Adipocyte (in vitro differentiated cells): ENCODE data around the gene CKMT1A.
"Not testable (repeated sequence)": the region's sequence is repeated elsewhere in the genome, so short reads cannot be mapped to it uniquely, and the experiment has no call there.

Source experiments
- DNase-seq: peaks from one replicate; pipeline ENCODE4 v3.0.0-alpha.2; 2015; ENCODE audit warnings: low read depth
- H3K27me3 ChIP-seq: replicated peaks from 2 replicates; pipeline ENCODE4 v1.7.0; 2013; ENCODE audit warnings: mild to moderate bottlenecking, low read length, moderate library complexity; ENCODE audit not compliant: control insufficient read depth, insufficient read depth
- H3K36me3 ChIP-seq: 2 replicates; pipeline ENCODE4 v1.7.0; 2013; ENCODE audit warnings: low read length, mild to moderate bottlenecking, moderate library complexity; ENCODE audit not compliant: control insufficient read depth, insufficient read depth, severe bottlenecking
- H3K4me1 ChIP-seq: 2 replicates; pipeline ENCODE4 v1.7.0; 2013; ENCODE audit warnings: mild to moderate bottlenecking, low read length, moderate library complexity; ENCODE audit not compliant: control insufficient read depth, insufficient read depth
- H3K4me3 ChIP-seq: 2 replicates; pipeline ENCODE4 v1.7.0; 2013; ENCODE audit warnings: mild to moderate bottlenecking, low read length, moderate library complexity
- H3K9ac ChIP-seq: 2 replicates; pipeline ENCODE4 v1.7.0; 2013; ENCODE audit warnings: mild to moderate bottlenecking, low read length, moderate library complexity
- H3K9me3 ChIP-seq: 2 replicates; pipeline ENCODE4 v1.7.0; 2013; ENCODE audit warnings: mild to moderate bottlenecking, low read length, moderate library complexity; ENCODE audit not compliant: control insufficient read depth

Gene CKMT1A

GRCh38 chr15:43702701-43703424 lies 9.2 kb downstream of the CKMT1A start:
- Histone ChIP-seq H3K36me3 (no peaks in the 10 kb centered on the region), H3K9me3 (no peaks in the 10 kb centered on the region), H3K27me3 (peaks cover 25% of the 10 kb centered on the region), H3K9ac (no peak overlapping the region), H3K4me1 (no peaks in the 10 kb centered on the region), H3K4me3 (no peak overlapping the region)
- DNase-seq = no peak

DNA sequence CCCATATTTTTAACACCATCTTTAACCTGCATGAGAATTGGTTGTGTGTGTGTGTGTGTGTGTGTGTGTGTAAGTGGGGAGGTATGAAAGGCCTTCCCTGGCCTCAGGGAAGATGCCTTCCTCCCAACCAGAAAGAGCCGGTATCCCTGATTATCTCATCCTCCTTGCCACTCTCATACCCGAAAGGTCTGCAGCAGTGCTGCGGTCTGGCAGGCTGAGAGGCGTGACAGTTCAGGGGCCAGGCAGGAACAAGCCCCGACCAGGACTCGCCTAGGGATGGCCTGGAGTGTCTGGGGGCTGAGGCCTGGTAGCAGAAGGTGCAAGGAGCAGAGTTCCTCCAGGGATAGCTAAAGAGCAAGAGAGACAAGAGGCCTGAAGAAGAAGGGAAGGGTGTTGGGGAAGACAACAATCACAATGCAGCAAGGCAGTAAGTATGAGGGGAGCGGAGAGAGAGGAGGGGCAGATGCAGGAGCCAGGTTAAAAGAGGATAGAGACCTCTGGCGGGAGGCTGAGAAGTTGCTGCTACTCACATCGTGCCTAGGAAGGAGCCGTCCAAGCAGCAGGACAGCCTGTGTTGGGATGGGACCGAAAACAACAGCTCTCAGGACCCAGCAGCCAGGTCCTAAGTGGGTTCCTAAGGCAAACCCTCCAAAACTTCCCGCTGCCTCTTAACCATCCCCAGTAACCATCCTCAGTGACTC lies 16.9 kb downstream of the CKMT1A start:
- H3K4me1 ChIP-seq, H3K27me3 ChIP-seq, H3K4me3 ChIP-seq, H3K9ac ChIP-seq, DNase-seq, H3K36me3 ChIP-seq, H3K9me3 ChIP-seq: not testable (repeated sequence)

DNA sequence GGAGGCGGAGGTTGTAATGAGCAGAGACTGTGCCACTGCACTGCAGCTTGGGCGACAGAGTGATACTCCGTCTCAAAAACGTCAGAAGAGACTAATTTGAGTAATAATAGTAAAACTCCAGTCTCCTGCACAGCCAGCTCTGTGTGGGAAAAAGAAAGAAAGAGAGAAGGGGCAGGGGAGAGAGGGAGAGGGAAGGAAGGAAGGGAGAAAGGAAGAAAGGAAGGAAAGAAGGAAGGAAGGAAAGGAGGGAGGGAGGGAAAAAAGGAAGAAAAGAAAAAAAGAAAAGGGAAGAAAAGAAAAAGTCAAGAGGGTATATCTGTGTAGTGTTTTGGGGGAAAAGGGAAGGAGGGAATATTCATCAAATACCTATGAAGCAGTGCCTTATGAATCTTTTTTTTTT lies 29.5 kb downstream of the CKMT1A start:
- H3K27me3 ChIP-seq = peaks cover 4% of the 10 kb centered on the region
- H3K36me3 ChIP-seq = no peaks in the 10 kb centered on the region
- peaks cover 2% of the 10 kb centered on the region for H3K4me1 ChIP-seq
- H3K9me3 ChIP-seq = no peaks in the 10 kb centered on the region
- DNase-seq = no peak
- no peak overlapping the region for H3K9ac ChIP-seq
- H3K4me3 ChIP-seq = no peak overlapping the region

- H3K4me3 ChIP-seq, H3K4me1 ChIP-seq, H3K9ac ChIP-seq, H3K36me3 ChIP-seq, H3K9me3 ChIP-seq, DNase-seq, H3K27me3 ChIP-seq: not testable (repeated sequence)
Observed at GRCh38 chr15:43726306-43726705, 32.6 kb downstream of the CKMT1A start.

DNA sequence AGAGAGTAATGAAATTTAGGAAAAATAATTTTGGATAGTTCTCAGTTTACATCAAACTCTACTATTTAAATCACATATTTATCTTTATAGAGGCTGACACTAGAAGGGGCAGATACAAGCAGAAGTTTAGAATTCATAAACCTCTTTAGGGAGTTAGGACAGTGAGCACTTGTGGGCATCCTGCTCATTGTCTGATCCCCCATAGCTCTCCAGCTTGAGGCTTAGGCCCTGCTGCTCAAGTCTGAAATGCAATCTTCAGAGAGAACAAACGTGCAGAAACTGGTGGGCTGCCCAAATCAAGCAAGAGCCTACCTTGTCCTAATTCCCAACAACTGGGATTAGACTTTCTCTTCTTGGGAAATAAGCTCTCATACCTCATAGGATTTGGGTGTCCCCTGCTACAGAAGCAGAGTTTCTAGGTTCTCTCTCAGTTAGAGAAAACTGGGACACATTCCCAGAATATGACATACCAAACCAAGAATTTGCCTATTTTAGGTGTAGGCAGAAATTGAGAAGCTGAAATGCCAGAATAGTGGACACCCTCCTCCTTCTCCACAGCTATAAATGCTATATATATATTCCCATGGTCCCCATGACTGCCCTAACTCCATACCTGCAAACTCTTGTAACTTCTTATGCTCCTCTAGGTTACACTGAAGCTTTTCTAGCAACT lies 34.5 kb downstream of the CKMT1A start:
- not testable (repeated sequence) for H3K9me3 ChIP-seq, H3K4me1 ChIP-seq, H3K4me3 ChIP-seq, H3K36me3 ChIP-seq, H3K9ac ChIP-seq, H3K27me3 ChIP-seq
- peak; percentile 53 for DNase-seq

- H3K9ac ChIP-seq = no peak overlapping the region
- H3K4me3 ChIP-seq = no peak overlapping the region
- no peak for DNase-seq
- no peaks in the 10 kb centered on the region for H3K4me1 ChIP-seq
- H3K36me3 ChIP-seq = no peaks in the 10 kb centered on the region
- no peaks in the 10 kb centered on the region for H3K27me3 ChIP-seq
- H3K9me3 ChIP-seq = no peaks in the 10 kb centered on the region
Observed at GRCh38 chr15:43735416-43735815, 41.8 kb downstream of the CKMT1A start.

- Histone ChIP-seq H3K4me3 (peak within 1 kb of the TSS; percentile 93), H3K4me1 (peaks cover 16% of the 10 kb centered on the region)
- DNase-seq = peak; percentile 97
Observed at GRCh38 chr15:43746245-43746902, 52.7 kb downstream of the CKMT1A start, which contains the start of gene PDIA3. PDIA3 (plus strand) TSS chr15:43746438; CDS start chr15:43746540, 102 bp downstream.

GRCh38 chr15:43746903-43747309 lies 53.2 kb downstream of the CKMT1A start:
- not testable (repeated sequence) for H3K9me3 ChIP-seq, H3K27me3 ChIP-seq, DNase-seq, H3K36me3 ChIP-seq
- Histone ChIP-seq H3K9ac (peak overlapping the region; percentile 91), H3K4me3 (peak overlapping the region; percentile 93), H3K4me1 (peaks cover 20% of the 10 kb centered on the region)

More at GRCh38 chr15:43746245-43746902, 52.7 kb downstream of the CKMT1A start, which contains the start of gene PDIA3:
- not testable (repeated sequence) for H3K9me3 ChIP-seq, H3K36me3 ChIP-seq, H3K27me3 ChIP-seq
- peak within 1 kb of the TSS; percentile 91 for H3K9ac ChIP-seq

GRCh38 chr15:43748376-43748775 lies 54.7 kb downstream of the CKMT1A start:
- no peaks in the 10 kb centered on the region for H3K9me3 ChIP-seq
- H3K27me3 ChIP-seq = no peaks in the 10 kb centered on the region
- peaks cover 20% of the 10 kb centered on the region for H3K4me1 ChIP-seq
- DNase-seq = peak; percentile 32
- peak overlapping the region; percentile 93 for H3K4me3 ChIP-seq
- peaks cover 19% of the 10 kb centered on the region for H3K36me3 ChIP-seq
- no peak overlapping the region for H3K9ac ChIP-seq
